NCI-H1105 treated with DMSO at 0.1 percent for 48 hours (cell line): Measurements from ENCODE around the gene C16orf95.

Experiments used
- DNase-seq: peaks from one replicate; lab custom pipeline; 2025; lab: John Stamatoyannopoulos, UW

Gene C16orf95

DNA sequence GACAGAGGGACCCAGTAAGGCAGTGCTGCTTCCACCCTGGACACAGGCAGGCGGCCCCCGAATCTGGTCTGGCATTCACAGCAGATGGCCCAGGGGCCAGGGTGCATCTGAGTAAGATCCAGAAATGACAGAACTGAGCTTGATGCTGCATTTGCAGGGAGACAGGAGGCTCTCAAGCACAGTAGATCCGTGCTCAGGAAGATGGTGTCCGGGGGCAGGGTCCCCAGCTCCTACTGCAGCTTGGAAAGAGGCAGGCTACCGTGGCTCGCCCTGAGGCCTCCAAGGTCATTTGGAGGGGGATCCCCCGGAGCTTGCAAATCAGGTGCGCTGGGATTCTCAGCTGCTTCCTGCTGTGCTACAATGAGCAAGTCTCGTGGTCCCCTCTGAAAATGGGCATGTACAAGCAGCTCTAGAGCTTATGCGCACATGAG, 2.2 kb downstream of the C16orf95 start:
- no peak for DNase-seq

- DNase-seq, result no peak
These were observed 5.2 kb downstream of the C16orf95 start for GRCh38 chr16:87312008-87312407.

DNA sequence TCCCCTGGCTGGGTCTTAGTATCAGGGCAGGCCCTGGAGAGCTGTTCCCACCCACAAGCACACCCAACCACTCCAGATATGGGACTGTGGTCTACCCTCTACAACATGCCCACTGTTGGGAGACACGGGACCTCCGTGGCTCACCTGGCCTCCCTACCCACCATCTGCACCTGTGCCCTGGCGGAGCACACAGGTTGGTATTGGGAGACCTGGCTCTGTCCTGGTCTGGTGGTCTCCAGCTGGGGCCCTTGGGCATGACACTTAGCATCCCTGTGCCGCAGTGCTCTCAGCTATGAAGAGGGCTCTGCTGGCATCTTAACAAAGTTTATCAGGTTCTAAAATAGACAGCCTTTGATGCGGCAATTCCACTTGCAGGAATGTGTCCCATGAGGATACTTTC, 5.8 kb downstream of the C16orf95 start:
- no peak for DNase-seq

- DNase-seq, result no peak
These were observed 6.6 kb downstream of the C16orf95 start for GRCh38 chr16:87310610-87311009.

GRCh38 chr16:87309620-87310525, 7.3 kb downstream of the C16orf95 start:
- no peak for DNase-seq

DNA sequence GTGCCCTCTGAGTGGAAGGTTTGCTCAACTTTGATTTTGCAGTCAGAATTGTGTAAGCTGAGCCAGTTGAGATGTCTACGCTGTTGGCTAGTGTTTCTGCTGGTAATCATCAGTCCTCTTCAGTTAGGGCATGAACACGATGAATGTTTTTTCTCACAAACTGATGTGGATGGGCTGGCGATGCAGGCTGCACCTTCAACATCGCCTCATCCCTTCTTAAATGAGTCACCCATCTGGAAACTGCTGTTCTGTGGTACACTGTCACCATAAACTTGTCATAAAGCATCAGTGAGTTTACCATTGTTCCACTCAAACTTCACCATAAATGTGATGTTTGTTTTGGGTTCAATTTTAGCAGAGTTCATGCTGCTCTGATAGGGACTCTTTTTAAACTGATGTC, 8.4 kb downstream of the C16orf95 start:
- no peak for DNase-seq

GRCh38 chr16:87306516-87306915, 10.7 kb downstream of the C16orf95 start:
- DNase-seq, result no peak

- no peak for DNase-seq
These were observed 11.4 kb downstream of the C16orf95 start for GRCh38 chr16:87305505-87306391.

- DNase-seq, result no peak
These were observed 12.2 kb downstream of the C16orf95 start for GRCh38 chr16:87304951-87305350.

GRCh38 chr16:87303962-87304521, 13.2 kb downstream of the C16orf95 start:
- DNase-seq, result no peak

- DNase-seq, result no peak
These were observed 13.7 kb downstream of the C16orf95 start for GRCh38 chr16:87303431-87303930.

- no peak for DNase-seq
These were observed 18.2 kb downstream of the C16orf95 start for GRCh38 chr16:87298857-87299465.

DNA sequence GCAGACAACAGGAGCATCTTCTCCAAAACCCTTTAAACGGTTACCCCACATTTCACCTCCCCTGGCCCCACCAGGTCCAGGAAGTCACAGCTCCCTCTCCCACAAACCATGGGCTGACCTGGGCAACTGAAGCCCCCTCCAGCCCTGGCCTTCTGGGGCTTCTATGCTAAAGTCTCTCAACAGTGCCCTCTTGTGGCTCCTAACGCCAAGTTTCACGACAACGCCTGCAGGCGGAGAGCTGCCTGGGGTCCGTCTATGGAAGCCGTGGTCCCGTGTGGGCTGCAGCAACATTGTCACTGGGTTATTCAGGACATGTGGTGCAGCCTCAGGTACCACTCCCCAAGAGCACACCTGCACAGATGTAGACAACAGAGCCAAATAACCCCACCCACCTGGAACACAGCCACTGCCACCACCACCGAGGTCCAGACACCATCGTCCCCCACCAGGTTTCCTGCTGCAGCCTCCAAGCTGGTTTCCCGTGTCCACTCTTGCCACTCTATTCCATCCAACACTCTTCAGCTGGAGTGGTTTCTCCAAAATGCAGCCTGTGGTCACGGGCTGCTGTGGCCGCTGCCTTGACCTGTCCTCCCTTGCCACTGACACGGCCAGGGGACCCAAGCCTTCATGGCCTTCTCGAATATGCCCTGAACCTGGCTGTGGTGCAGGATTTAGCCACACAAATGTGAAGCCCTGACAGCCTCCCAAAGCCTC, 19.1 kb downstream of the C16orf95 start:
- DNase-seq, result peak; percentile 1

GRCh38 chr16:87297407-87297806, 19.8 kb downstream of the C16orf95 start:
- no peak for DNase-seq

- no peak for DNase-seq
These were observed 21.3 kb downstream of the C16orf95 start for GRCh38 chr16:87295661-87296531.

- DNase-seq, result no peak
These were observed 21.9 kb downstream of the C16orf95 start for GRCh38 chr16:87295259-87295658.

GRCh38 chr16:87293990-87294389, 23.2 kb downstream of the C16orf95 start:
- no peak for DNase-seq

DNA sequence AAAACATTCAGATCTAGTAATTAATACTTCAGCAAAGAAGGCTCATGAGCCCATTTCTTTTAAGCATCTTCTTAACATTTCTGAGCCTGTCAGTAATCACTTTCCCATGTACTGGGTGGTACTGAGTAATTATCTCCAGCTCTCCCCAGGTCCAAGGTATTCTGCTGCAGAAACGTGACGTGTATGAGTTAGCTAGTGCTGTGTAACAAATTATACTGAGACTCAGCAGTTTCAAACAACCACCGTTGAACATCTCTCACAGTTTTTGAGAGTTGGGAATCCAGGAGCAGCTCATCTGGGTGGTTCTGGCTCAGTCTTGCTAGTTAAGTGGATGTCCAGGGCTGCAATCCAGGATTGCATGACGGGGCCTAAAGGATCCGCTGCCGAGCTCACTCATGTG, 25.2 kb downstream of the C16orf95 start:
- DNase-seq, result no peak

GRCh38 chr16:87288753-87289362, 28.3 kb downstream of the C16orf95 start:
- DNase-seq, result no peak
